IMR-90 (cell line): ENCODE data around the gene NAMPT. TPM values are rescaled to one million over a fixed set of nuclear protein-coding genes. Genes with fewer than 3 reads are reported as not detected.

ENCODE experiments used
- ATAC-seq: fragments of 200-7000 bp; cut with Tn5 transposase; 2 replicates; pipeline ENCODE4 v1.9.1; 2020; ENCODE audit warnings: low read depth, mild to moderate bottlenecking, moderate library complexity
- BruUV-seq: library from RNA; stranded (reverse); fragments of 400-500 nt; replicated peaks from 2 replicates; lab custom pipeline; 2021; lab: Mats Ljungman, UMichigan
- CTCF ChIA-PET: fragments of 300-600 bp; formaldehyde crosslinking; extraction: SDS; loops from one replicate; lab custom pipeline; 2021; ENCODE audit warnings: antibody characterized with exemption; lab: Yijun Ruan, JAX
- POLR2A ChIA-PET: fragments of 300-600 bp; sonication (Branson Sonifier 250); formaldehyde crosslinking; loops from one replicate; lab custom pipeline; 2022; ENCODE audit warnings: antibody characterized with exemption; ENCODE audit not compliant: unreplicated experiment; lab: Charles Lee
- DNase-seq: peaks from one replicate; pipeline ENCODE4 v3.0.0; 2013
- H2AFZ ChIP-seq: replicated peaks from 2 replicates; pipeline ENCODE3; 2013; ENCODE audit warnings: low read length, mild to moderate bottlenecking; ENCODE audit not compliant: poor library complexity
- H2AK5ac ChIP-seq: 2 replicates; pipeline ENCODE4 v1.6.1; 2013; ENCODE audit warnings: low read depth, low read length, inconsistent platforms
- H2AK9ac ChIP-seq: replicated peaks from 2 replicates; pipeline ENCODE3; 2013; ENCODE audit warnings: mild to moderate bottlenecking, low read depth, low read length, moderate library complexity; ENCODE audit not compliant: poor library complexity
- H2BK120ac ChIP-seq: 2 replicates; pipeline ENCODE4 v1.6.1; 2013; ENCODE audit warnings: low read depth, low read length, inconsistent platforms
- H2BK15ac ChIP-seq: 3 replicates; pipeline ENCODE4 v1.6.1; 2013; ENCODE audit warnings: low read depth, low read length, inconsistent platforms
- H2BK20ac ChIP-seq: 2 replicates; pipeline ENCODE4 v1.6.1; 2013; ENCODE audit warnings: low read depth, mild to moderate bottlenecking, inconsistent platforms, low read length, moderate library complexity
- H2BK5ac ChIP-seq: 2 replicates; pipeline ENCODE4 v1.6.1; 2013; ENCODE audit warnings: mild to moderate bottlenecking, low read depth, low read length, inconsistent platforms; ENCODE audit not compliant: poor library complexity, severe bottlenecking
- H3K14ac ChIP-seq: replicated peaks from 2 replicates; pipeline ENCODE4 v1.6.1; 2013; ENCODE audit warnings: low read depth, low read length, inconsistent platforms
- H3K18ac ChIP-seq: 2 replicates; pipeline ENCODE4 v1.6.1; 2013; ENCODE audit warnings: low read depth, low read length, control low read depth
- H3K23ac ChIP-seq: 2 replicates; pipeline ENCODE4 v1.6.1; 2013; ENCODE audit warnings: low read depth, low read length, inconsistent platforms
- H3K27ac ChIP-seq: 2 replicates; pipeline ENCODE4 v1.5.1; 2013; ENCODE audit warnings: mild to moderate bottlenecking, control low read depth, low read length; ENCODE audit not compliant: insufficient read depth
- H3K27me3 ChIP-seq: 2 replicates; pipeline ENCODE4 v1.6.1; 2013; ENCODE audit warnings: low read length; ENCODE audit not compliant: control insufficient read depth, insufficient read depth
- H3K36me3 ChIP-seq: 2 replicates; pipeline ENCODE4 v1.6.1; 2013; ENCODE audit warnings: low read length, mixed read lengths; ENCODE audit not compliant: control insufficient read depth, insufficient read depth
- H3K4ac ChIP-seq: 2 replicates; pipeline ENCODE4 v1.6.1; 2013; ENCODE audit warnings: low read depth, low read length, inconsistent platforms
- H3K4me1 ChIP-seq: 2 replicates; pipeline ENCODE4 v1.6.1; 2013; ENCODE audit warnings: low read length, mixed read lengths; ENCODE audit not compliant: control insufficient read depth, insufficient read depth
- H3K4me2 ChIP-seq: 2 replicates; pipeline ENCODE4 v1.6.1; 2013; ENCODE audit warnings: low read depth, mild to moderate bottlenecking, control low read depth, low read length, moderate library complexity
- H3K4me3 ChIP-seq: 2 replicates; pipeline ENCODE4 v1.5.1; 2013; ENCODE audit warnings: low read depth, mild to moderate bottlenecking, control low read depth, low read length, moderate library complexity; ENCODE audit not compliant: insufficient read depth
- H3K56ac ChIP-seq: 2 replicates; pipeline ENCODE4 v1.6.1; 2013; ENCODE audit warnings: low read length, inconsistent platforms; ENCODE audit not compliant: insufficient read depth; ENCODE audit errors: extremely low read depth
- H3K79me1 ChIP-seq, 2 experiments: 2 replicates each; pipeline ENCODE4 v1.6.1; 2013; ENCODE audit warnings: low read length in 2 of 2, inconsistent platforms in 1 of 2, low read depth in 1 of 2
- H3K9ac ChIP-seq: 2 replicates; pipeline ENCODE4 v1.6.1; 2013; ENCODE audit warnings: low read depth, low read length, control low read depth
- H3K9me1 ChIP-seq: 2 replicates; pipeline ENCODE4 v1.6.1; 2013; ENCODE audit warnings: low read length, inconsistent platforms; ENCODE audit not compliant: insufficient read depth
- H3K9me3 ChIP-seq: 2 replicates; pipeline ENCODE4 v1.6.1; 2013; ENCODE audit warnings: low read length; ENCODE audit not compliant: control insufficient read depth, insufficient read depth
- H4K20me1 ChIP-seq: 2 replicates; pipeline ENCODE4 v1.6.1; 2013; ENCODE audit warnings: low read length, inconsistent platforms; ENCODE audit not compliant: insufficient read depth
- H4K5ac ChIP-seq: 2 replicates; pipeline ENCODE4 v1.6.1; 2013; ENCODE audit warnings: mild to moderate bottlenecking, low read depth, low read length, control low read depth
- H4K8ac ChIP-seq, 2 experiments: 2 replicates each; pipeline ENCODE4 v1.6.1; 2013; ENCODE audit warnings: low read depth in 2 of 2, low read length in 2 of 2, control low read depth in 1 of 2, inconsistent platforms in 1 of 2
- H4K91ac ChIP-seq: 2 replicates; pipeline ENCODE4 v1.6.1; 2013; ENCODE audit warnings: low read depth, low read length, inconsistent platforms; ENCODE audit not compliant: insufficient read depth
- BHLHE40 ChIP-seq: fragments of 150-350 bp; IDR thresholded peaks from 2 replicates; pipeline ENCODE4 v1.6.1; 2016; ENCODE audit warnings: mild to moderate bottlenecking, low read depth, low read length
- CEBPB ChIP-seq: IDR thresholded peaks from 2 replicates; pipeline ENCODE4 v1.6.1; 2012; ENCODE audit warnings: low read depth, low read length, improper control_type of control experiment
- CHD1 ChIP-seq: IDR thresholded peaks from 2 replicates; pipeline ENCODE4 v1.6.1; 2012; ENCODE audit warnings: low read depth, low read length, improper control_type of control experiment
- CTCF ChIP-seq: conservative IDR thresholded peaks from 2 replicates; pipeline ENCODE4 v1.5.1; 2012; ENCODE audit warnings: mild to moderate bottlenecking, low read depth, low read length, improper control_type of control experiment
- FOS ChIP-seq: fragments of 150-350 bp; IDR thresholded peaks from 2 replicates; pipeline ENCODE4 v1.6.1; 2016; ENCODE audit warnings: low read depth, low read length
- MAFK ChIP-seq: IDR thresholded peaks from 2 replicates; pipeline ENCODE4 v1.6.1; 2012; ENCODE audit warnings: low read depth, low read length, improper control_type of control experiment
- MAZ ChIP-seq: IDR thresholded peaks from 2 replicates; pipeline ENCODE4 v1.6.1; 2012; ENCODE audit warnings: low read depth, mild to moderate bottlenecking, low read length, improper control_type of control experiment, moderate library complexity, borderline replicate concordance
- MXI1 ChIP-seq: IDR thresholded peaks from 2 replicates; pipeline ENCODE4 v1.6.1; 2012; ENCODE audit warnings: low read depth, mild to moderate bottlenecking, low read length, moderate library complexity, borderline replicate concordance
- NFE2L2 ChIP-seq: fragments of 150-350 bp; IDR thresholded peaks from 2 replicates; pipeline ENCODE4 v1.6.1; 2016; ENCODE audit warnings: low read depth, mild to moderate bottlenecking, low read length
- POLR2A ChIP-seq: IDR thresholded peaks from 2 replicates; pipeline ENCODE4 v1.6.1; 2012; ENCODE audit warnings: mild to moderate bottlenecking, low read depth, low read length
- RAD21 ChIP-seq: IDR thresholded peaks from 2 replicates; pipeline ENCODE4 v1.6.1; 2012; ENCODE audit warnings: low read length, improper control_type of control experiment
- RCOR1 ChIP-seq: IDR thresholded peaks from 2 replicates; pipeline ENCODE4 v1.6.1; 2012; ENCODE audit warnings: mild to moderate bottlenecking, low read length, improper control_type of control experiment; ENCODE audit not compliant: insufficient replicate concordance
- RFX5 ChIP-seq: IDR thresholded peaks from 2 replicates; pipeline ENCODE4 v1.8.0; 2012; ENCODE audit warnings: low read depth, mild to moderate bottlenecking, low read length, moderate library complexity
- SMC3 ChIP-seq: fragments of 150-350 bp; IDR thresholded peaks from 2 replicates; pipeline ENCODE4 v1.6.1; 2016; ENCODE audit warnings: low read depth, mild to moderate bottlenecking, antibody characterized with exemption, low read length, moderate library complexity
- USF2 ChIP-seq: fragments of 150-350 bp; IDR thresholded peaks from 2 replicates; pipeline ENCODE4 v1.6.1; 2017; ENCODE audit warnings: mild to moderate bottlenecking, antibody characterized with exemption, low read length, low read depth
- WGBS, 2 experiments: methylation state at CpG; one replicate each; pipeline versions ENCODE4 v1.1.5 to v1.1.7; 2013; ENCODE audit warnings: missing lambda C conversion rate in 2 of 2; ENCODE audit not compliant: insufficient read length in 1 of 2; ENCODE audit errors: extremely low coverage in 2 of 2; 5-methylcytosine and 5-hydroxymethylcytosine counted together
- dilution Hi-C: fragments of 300-500 bp; cut with HindIII; formaldehyde crosslinking; loops from one replicate; pipeline ENCODE4 v1.14.3; 2018; ENCODE audit warnings: low sequenced_read_pairs; ENCODE audit not compliant: unreplicated experiment
- in situ Hi-C: fragments of 300-500 bp; cut with MboI; formaldehyde crosslinking; loops from 3 replicates; pipeline ENCODE4 v1.14.3; 2019; ENCODE audit warnings: low sequenced_read_pairs, inconsistent platforms, mixed read lengths
- intact Hi-C: fragments of 100-400 bp; cut with micrococcal nuclease; formaldehyde crosslinking; loops from 2 replicates; pipeline ENCODE4 v1.10.0; 2022
- polyA plus RNA-seq, 3 experiments: library from polyadenylated mRNA; depleted of rRNA; stranded (reverse); fragments of >200 nt; gene quantifications; 2 replicates each; pipeline ENCODE4 v1.2.3, GENCODE V29; 2012; ENCODE audit warnings: low replicate concordance in 1 of 3
- total RNA-seq: library from RNA; depleted of rRNA; stranded (reverse); fragments of >200 nt; gene quantifications from 2 replicates; pipeline ENCODE4 v1.2.3, GENCODE V29; 2012
- TF ChIP-seq, protein P1 (sequence below): fragments of 150-350 bp; IDR thresholded peaks from 2 replicates; pipeline ENCODE4 v1.6.1; 2016; ENCODE audit warnings: low read depth, mild to moderate bottlenecking, low read length, moderate library complexity, borderline replicate concordance

NAMPT gene
- total and polyA plus RNA-seq, 2 of the 4 experiments (the other 2 are of a cell fraction), result 13.3 to 31.7 TPM

- dilution Hi-C loops (no loop called here), in situ Hi-C loops (no loop called here), intact Hi-C loops (no loop called here)
- Histone ChIP-seq H2BK5ac (no peak overlapping the region), H3K36me3 (peaks cover 16% of the 10 kb centered on the region), H4K8ac (no peak overlapping the region), H3K23ac (no peak overlapping the region), H3K9ac (no peak overlapping the region), H2BK120ac (no peak overlapping the region), H3K4me1 (no peaks in the 10 kb centered on the region), H3K18ac (no peak overlapping the region), H4K91ac (no peak overlapping the region), H3K4me2 (no peak overlapping the region), H2AK9ac (no peak overlapping the region), H2BK20ac (no peak overlapping the region), H4K20me1 (no peaks in the 10 kb centered on the region), H3K27ac (no peak overlapping the region), H3K14ac (no peak overlapping the region), H2AFZ (no peak overlapping the region), H3K4ac (no peak overlapping the region), H3K56ac (no peak overlapping the region), H3K79me1 (no peaks in the 10 kb centered on the region; a peak in 1 of 4 replicates), H2AK5ac (no peak overlapping the region), H3K27me3 (no peaks in the 10 kb centered on the region), H3K9me1 (no peaks in the 10 kb centered on the region; the same call in 1 of the 2 replicates), H2BK15ac (no peak overlapping the region), H3K4me3 (no peak overlapping the region), H4K5ac (no peak overlapping the region), H3K9me3 (no peaks in the 10 kb centered on the region)
- ChIA-PET POLR2A (no interaction called here), CTCF (interaction anchor here (1.0 kb wide), 1 partner anchor 88 kb away, joined by 3 read pairs; no protein-coding TSS in a partner anchor)
- DNase-seq (no peak), ATAC-seq (no peak)
- BruUV-seq, result no TSS peak
- no peak for TF ChIP-seq SMC3
- TF ChIP-seq RFX5, result no peak
- TF ChIP-seq, protein P1, sequence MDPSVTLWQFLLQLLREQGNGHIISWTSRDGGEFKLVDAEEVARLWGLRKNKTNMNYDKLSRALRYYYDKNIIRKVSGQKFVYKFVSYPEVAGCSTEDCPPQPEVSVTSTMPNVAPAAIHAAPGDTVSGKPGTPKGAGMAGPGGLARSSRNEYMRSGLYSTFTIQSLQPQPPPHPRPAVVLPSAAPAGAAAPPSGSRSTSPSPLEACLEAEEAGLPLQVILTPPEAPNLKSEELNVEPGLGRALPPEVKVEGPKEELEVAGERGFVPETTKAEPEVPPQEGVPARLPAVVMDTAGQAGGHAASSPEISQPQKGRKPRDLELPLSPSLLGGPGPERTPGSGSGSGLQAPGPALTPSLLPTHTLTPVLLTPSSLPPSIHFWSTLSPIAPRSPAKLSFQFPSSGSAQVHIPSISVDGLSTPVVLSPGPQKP, result no peak
- no peak for TF ChIP-seq MXI1
- no peak for TF ChIP-seq BHLHE40
- no peak for TF ChIP-seq RAD21
- TF ChIP-seq MAFK, result no peak
- TF ChIP-seq POLR2A, result no peak
- no peak for TF ChIP-seq CTCF
- no peak for TF ChIP-seq NFE2L2
- no peak for TF ChIP-seq FOS
- TF ChIP-seq USF2, result no peak
- no peak for TF ChIP-seq CEBPB
- no peak for TF ChIP-seq MAZ
- TF ChIP-seq CHD1, result no peak
- no peak for TF ChIP-seq RCOR1
- WGBS, 2 experiments, result 100% methylated on average over 2 of the region's 3 CpGs; no CpG with 5 or more reads in 1 of the 2 experiments
Measured at GRCh38 chr7:106265133-106265532, 19.6 kb downstream of the NAMPT start.
